Measurements from ENCODE around the gene PAPPA.

The PAPPA gene, protein sequence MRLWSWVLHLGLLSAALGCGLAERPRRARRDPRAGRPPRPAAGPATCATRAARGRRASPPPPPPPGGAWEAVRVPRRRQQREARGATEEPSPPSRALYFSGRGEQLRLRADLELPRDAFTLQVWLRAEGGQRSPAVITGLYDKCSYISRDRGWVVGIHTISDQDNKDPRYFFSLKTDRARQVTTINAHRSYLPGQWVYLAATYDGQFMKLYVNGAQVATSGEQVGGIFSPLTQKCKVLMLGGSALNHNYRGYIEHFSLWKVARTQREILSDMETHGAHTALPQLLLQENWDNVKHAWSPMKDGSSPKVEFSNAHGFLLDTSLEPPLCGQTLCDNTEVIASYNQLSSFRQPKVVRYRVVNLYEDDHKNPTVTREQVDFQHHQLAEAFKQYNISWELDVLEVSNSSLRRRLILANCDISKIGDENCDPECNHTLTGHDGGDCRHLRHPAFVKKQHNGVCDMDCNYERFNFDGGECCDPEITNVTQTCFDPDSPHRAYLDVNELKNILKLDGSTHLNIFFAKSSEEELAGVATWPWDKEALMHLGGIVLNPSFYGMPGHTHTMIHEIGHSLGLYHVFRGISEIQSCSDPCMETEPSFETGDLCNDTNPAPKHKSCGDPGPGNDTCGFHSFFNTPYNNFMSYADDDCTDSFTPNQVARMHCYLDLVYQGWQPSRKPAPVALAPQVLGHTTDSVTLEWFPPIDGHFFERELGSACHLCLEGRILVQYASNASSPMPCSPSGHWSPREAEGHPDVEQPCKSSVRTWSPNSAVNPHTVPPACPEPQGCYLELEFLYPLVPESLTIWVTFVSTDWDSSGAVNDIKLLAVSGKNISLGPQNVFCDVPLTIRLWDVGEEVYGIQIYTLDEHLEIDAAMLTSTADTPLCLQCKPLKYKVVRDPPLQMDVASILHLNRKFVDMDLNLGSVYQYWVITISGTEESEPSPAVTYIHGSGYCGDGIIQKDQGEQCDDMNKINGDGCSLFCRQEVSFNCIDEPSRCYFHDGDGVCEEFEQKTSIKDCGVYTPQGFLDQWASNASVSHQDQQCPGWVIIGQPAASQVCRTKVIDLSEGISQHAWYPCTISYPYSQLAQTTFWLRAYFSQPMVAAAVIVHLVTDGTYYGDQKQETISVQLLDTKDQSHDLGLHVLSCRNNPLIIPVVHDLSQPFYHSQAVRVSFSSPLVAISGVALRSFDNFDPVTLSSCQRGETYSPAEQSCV (N-terminal part only)

GRCh38 chr9:116153765-116154333 lies at the start of gene PAPPA:
PAPPA (plus strand) TSS chr9:116153791; CDS start chr9:116154173, 382 bp downstream.
- DNase-seq (ENCODE audit: low read depth) = no peak

DNA sequence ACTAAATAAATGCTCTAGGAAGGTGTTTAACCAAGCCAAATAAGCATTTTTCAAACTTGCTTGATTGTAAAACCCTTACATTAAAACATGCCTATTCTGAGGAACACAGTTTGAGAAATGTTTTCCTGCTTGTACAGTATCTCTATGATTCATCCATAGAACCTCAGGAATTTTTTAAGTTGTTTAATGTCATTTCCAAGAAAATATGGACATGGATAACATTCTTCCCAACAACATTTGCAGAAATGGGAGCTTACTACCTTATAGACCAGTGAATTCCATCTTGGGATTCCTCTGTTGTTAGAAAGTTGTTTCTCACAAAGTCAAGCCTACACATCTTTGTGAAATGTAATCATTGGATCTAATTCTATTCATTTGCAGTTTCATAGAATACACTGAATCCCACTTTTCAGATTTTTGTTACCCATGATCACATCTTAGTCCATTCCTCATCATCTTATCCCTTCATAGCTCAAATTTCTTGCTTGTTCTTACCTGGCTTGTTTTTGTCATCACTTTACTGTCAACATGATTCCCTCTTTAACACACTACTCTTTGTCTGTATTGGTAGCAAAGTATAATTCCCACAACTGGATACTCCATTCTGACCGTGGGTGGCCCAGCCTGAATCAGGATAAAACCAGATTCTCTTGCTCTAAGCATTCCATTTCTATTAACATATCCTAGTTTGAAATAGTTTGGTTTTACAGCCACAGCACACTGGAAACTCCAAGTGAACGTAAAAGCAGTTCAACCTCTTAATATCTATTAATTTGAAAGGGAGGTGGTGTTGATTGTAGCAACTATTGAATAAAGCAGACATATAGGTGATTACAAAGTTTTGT lies 49.4 kb upstream of the PAPPA start:
- DNase-seq (ENCODE audit: low read depth) = no peak

- no peak for DNase-seq (ENCODE audit: low read depth)
These were observed 41.4 kb upstream of the PAPPA start for GRCh38 chr9:116112236-116112635.

DNA sequence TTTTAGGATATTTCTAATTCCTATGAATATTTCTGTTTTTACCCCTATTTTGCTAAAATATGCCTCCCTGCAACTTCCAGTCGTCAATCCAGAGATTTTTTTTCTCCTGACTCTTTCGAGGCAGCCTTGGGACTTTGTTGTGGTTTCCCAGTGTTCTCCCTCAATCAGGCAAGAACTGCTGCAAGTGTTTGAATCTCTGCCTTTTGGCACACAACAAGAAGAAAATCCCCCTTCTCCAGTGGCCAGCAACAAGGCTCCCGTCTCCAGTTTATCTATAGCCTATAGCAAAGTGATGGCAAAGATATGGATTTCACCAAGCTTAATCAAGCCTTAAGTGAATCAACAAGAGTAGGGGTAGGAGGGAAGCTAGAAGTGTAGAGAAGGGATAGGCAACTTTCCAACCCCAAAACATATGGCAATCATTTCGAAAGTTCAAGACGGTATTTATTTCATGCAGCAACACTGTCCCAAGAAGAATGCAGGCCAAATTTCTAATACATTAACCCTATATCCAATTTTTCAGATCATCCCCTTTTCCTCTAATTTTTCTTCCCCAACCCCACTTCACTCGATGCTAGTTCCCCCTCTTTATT lies 37.7 kb upstream of the PAPPA start:
- DNase-seq (ENCODE audit: low read depth) = no peak

DNA sequence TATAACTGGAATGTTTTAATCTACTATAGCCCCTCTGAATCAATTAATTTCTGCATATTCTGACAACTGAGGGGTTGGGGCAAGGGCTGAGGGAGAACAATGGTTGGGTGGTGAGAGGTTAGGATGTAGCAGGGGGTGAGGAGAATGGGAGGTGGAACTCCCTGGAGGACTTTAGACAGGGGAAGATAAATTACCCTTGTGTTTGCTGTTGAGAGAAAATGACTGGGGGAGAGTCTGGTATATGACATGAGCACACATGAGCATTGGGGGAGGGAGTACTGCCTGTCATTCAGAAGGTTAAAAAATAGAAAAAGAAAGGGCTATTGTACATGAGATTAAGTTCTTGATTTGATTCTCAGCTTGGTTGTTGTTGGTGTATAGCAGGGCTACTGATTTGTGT lies 37.2 kb upstream of the PAPPA start:
- no peak for DNase-seq (ENCODE audit: low read depth)

DNA sequence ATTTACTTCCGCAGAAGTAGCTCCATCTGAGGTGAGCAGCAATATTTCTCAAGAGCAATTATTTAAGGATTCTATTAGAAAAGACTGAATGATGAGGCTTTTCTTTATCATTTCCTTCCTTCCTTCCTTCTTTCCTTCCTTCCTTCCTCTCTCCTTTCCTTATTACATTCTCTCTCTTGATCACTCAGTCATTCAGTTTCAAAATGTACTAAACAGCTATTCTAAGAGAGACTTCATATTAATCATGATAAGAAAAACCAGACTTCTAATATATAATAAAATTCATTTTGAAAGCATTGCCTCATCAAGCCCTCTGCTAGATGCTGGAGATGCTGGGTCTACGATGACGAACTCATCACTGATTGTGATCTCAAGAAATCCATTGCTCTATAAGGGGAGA lies 30.4 kb upstream of the PAPPA start:
- no peak for DNase-seq (ENCODE audit: low read depth)

GRCh38 chr9:116124472-116125040 lies 29.0 kb upstream of the PAPPA start:
- DNase-seq (ENCODE audit: low read depth) = no peak

DNA sequence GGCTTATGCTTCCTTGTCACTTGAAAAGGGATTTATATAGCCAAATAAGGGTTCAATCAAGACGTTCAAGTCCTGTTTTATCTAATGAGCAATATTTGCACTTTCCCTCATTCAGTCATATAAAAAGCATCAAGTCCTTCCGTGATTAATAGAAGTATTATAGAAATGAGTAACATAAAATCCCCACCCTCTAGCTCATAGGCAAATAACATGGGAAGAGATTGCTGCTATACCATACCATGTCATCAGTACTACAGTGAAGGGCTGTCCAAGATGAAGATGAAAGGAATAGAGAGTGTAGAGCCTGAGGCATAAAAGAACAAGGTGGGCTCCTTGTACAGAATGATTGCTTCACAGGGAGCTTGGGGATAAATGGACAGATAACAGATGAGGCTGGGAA lies 20.4 kb upstream of the PAPPA start:
- no peak for DNase-seq (ENCODE audit: low read depth)

DNA sequence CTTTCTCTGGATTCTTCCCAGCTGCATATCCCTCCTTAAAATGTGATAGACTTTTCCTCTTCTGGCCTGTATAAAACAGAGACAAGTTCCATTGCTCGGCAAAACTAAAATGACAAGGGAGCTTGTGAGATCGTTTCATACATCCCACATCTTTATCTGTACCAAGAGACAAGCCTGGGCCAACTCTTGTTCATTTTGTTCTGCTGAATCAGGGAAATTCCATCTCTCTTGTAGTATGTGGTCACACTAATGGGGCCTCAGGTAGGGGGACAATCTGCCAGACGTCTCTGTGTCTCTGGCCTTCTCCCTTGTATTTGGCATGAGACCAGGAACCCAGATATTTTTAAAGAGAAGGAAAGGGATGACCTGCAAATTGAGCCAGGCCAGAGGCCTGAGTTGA lies 18.6 kb upstream of the PAPPA start:
- no peak for DNase-seq (ENCODE audit: low read depth)

GRCh38 chr9:116137010-116137409 lies 16.6 kb upstream of the PAPPA start:
- no peak for DNase-seq (ENCODE audit: low read depth)

DNA sequence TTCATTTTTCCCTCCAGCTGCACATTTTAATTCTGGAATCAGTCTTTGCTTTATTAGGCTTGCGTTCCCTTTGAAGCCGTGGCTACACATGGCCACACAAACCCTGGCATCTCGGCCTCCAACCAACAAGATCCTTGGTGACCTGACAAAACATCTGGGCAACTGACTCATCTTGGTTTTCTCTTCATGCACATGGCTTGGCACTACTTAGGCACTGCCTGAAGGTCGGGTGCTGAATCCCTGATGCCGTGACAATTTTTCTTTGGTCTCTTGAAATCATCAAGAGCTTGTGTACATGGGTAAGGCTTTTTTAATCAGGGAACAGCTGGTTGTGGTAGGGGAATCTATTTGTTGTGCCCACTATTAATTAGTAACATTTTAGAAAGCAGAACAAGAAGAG lies 16.0 kb upstream of the PAPPA start:
- DNase-seq (ENCODE audit: low read depth) = no peak

DNA sequence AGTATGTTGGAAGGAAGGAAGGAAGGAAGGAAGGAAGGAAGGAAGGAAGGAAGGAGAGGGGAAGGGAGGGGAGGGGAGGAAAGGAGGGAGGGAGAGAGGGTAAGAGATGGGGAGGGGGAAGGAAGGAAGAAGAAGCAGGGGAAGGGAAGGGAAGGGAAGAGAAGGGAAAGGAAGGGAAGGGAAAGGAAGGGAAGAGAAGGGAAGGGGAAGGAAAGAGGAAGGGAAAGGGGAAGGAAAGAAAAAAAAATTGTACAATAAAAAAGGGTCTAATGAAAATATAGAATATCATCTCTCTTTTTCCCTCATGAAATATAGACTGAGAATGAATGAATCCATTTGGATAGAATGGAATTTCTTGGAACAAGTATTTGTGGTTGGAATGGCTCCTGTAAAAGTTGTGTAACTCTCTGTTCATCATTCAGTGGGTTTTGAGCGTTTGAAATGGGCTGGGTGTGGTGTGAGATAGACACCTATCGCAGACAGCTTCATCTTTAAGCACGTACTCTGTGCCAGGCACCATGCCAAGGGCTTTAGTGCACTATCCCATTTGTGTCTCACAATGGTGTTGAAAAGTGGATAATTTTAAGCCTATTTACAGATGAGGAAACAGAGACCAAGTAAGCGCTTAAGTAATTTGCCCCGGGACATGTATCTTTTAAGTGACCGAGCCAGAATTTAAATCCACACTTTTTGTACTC lies 11.6 kb upstream of the PAPPA start:
- DNase-seq (ENCODE audit: low read depth) = no peak

- DNase-seq (ENCODE audit: low read depth) = no peak
These were observed 10.7 kb upstream of the PAPPA start for GRCh38 chr9:116142706-116143492.

DNA sequence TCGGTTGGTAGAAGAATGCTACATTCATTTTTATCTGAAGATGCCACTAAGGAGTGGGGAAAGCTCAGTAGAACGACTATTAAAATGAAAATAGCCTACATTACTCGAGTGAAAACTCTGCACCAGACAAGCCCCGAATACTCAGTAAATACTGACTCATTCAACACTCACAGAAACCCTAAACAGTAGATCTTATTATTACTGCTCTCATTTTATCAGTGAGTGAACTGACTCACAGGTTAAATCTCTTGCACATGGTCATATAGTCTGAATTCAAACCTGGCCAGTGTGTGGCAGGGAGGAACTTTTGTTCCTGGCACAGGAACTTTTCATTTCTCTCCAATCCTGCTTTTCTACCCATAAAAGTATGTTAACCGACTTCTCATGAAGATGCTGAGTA lies 9.6 kb upstream of the PAPPA start:
- no peak for DNase-seq (ENCODE audit: low read depth)

DNA sequence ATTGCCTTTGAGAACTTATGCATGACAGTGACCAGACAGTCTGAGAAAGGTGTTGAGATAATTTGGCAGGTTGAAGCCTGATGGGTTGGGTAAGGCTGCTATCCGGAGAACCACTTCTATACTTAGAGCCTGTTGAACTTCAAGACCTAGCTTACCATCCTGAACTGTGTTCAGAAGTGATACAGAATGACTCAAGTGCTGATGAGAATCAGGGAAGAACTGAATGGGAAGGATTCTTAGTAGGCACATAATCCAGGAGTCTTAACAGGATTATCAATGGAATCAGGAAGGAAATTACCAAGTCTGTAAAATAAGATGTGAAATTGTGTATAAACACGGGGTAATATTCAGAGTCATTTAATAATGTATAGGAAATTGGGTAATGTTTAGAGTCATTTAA lies 9.0 kb upstream of the PAPPA start:
- DNase-seq (ENCODE audit: low read depth) = no peak

GRCh38 chr9:116145036-116145435 lies 8.6 kb upstream of the PAPPA start:
- no peak for DNase-seq (ENCODE audit: low read depth)

DNA sequence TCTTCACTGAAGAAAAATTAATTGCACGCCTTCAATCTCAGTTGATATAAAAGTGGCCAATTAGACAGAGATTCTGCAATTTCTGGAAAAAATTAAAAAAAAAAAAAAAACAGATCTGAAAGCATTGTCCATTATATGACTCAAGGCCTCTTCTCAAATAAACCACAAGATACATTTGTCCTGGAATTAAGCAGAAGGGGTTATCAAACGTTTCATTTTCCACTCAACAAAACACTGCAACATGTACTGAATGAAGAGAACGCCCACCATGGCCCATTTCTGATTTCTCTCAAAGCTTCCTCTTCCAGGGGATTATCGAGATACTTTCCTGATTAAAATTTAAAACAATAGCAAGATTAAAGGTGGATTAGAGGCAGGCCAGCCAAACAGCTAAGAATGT lies 5.8 kb upstream of the PAPPA start:
- DNase-seq (ENCODE audit: low read depth) = no peak

DNA sequence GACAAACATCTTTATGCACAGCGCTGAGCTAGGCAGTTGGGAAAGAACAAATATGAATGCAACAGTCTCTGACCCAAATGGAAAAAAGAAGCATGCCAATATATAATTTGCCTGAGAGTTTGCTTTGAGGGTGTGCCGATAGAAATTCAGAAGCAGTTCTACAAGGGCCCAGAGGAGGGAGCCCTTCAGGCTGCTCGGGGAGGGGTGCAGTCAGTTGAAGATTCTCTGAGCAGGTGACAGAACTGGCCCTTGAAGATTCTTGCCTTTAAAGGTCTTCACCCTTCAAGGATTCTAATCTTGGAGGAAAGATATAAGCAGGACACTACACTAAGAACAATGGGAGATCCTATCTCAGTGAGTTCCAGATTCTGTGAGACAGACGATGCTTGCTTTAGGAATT lies 3.7 kb upstream of the PAPPA start:
- no peak for DNase-seq (ENCODE audit: low read depth)

GRCh38 chr9:116151199-116151598 lies 2.4 kb upstream of the PAPPA start:
- no peak for DNase-seq (ENCODE audit: low read depth)
